Hepatic stellate cell (primary cell): Measurements from ENCODE around the gene CD244.
"Not testable (repeated sequence)": the region's sequence is repeated elsewhere in the genome, so short reads cannot be mapped to it uniquely, and the experiment has no call there.

Experiments
- DNase-seq: peaks from one replicate; pipeline ENCODE4 v3.0.0; 2011; ENCODE audit warnings: low spot score

The CD244 gene, protein sequence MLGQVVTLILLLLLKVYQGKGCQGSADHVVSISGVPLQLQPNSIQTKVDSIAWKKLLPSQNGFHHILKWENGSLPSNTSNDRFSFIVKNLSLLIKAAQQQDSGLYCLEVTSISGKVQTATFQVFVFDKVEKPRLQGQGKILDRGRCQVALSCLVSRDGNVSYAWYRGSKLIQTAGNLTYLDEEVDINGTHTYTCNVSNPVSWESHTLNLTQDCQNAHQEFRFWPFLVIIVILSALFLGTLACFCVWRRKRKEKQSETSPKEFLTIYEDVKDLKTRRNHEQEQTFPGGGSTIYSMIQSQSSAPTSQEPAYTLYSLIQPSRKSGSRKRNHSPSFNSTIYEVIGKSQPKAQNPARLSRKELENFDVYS

DNA sequence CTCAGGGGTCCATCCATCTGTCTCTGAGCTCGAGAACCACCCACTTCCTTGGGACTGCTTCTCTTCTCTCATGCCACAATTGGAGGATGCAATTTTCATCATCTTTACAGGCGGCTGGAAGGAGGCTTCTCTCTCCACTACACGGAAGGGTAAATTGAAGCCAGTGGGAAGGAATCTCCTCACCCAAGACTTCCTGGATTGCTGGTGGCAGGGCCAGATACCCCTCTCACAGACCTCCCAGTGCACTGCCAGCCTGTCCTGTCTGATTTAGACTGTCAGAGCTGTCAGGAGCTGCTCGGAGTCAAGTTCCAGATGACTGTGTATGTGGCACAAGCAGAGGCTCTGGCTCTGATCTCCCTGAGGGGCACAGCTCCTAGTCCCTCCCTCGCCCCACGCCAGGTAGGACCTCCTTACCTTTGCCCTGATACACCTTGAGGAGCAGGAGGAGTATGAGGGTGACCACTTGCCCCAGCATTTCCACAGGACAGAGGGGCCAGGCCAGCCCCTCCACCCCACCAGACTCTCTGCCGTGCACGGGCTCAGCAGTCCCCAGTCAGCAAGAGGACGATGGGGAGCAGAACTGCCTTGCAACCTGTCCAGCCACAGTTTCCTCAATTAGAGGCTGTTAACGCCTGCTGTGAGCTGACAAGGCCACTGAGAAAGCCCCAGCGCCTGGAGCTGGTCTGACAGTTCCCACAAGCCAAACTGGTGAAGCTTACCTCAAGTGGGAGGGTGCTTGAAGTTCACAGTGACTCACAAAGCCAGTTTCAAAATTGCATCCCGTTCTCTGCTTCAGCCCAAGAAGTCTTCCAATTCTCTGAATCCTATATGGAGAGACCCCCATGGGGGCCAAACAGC, at the start of gene CD244:
TSS of gene CD244 (minus strand) at position 685 of the 858 bp plus-strand sequence. CDS start at position 475, 210 bp downstream.
- DNase-seq, result no peak

DNA sequence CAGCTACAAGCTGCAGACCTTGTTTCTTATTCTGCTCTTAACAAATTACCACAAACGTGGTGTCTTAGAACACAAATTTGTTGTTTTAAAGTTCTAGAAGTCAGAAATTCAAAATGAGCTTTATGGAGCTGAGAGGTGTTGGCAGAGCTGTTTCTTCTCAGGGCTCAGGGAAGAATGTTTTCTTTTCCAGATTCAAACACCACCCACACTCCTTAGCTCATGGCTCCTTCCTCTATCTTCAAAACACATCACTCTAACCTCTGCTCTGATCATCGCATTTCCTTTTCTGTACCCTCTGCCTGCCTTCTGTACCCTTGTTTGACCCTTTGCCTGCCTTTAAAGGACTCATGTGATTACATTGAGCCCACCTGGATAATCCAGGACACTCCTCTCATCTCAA, 49.2 kb upstream of the CD244 start:
- DNase-seq, result no peak

DNA sequence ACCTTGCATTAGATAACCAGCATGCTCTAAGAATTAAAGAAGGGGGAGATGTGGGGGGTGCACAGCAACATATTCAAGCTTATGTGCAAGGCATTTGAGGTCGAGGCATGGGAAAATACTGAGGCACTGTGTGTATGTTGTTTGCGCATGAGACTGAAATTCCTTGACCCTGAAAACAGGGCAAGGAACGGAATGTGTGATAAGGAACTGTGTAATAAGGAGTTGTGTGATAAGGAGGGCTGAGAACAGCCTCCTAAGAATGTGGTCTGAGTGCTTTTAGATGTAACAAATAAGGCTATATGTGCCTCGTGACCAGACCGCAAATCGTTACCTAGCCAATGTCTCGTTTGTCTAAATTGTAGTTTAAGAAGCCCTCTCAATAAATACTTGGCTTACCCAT, 48.8 kb upstream of the CD244 start:
- no peak for DNase-seq

DNA sequence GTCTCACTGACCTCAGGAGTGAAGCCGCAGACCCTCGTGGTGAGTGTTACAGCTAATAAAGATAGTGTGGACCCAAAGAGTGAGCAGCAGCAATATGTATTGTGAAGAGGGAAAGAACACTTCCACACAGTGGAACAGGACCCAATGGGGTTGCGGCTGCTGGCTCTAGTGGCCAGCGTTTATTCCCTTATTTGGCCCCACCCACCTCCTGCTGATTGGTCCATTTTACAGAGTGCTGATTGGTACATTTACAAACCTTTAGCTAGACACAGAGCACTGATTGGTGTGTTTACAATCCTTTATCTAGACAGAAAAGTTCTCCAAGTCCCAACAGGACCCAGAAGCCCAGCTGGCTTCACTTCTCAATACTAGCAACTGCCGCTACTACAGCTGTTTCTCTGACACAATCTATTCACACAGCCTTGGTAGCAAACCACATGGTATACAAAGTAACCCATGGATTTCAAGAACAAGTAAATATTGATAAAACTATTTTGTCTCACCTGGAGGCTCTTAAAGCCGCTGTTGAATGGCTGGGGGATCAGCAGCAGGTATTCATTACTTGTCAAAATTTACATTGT, 47.6 kb upstream of the CD244 start:
- no peak for DNase-seq

DNA sequence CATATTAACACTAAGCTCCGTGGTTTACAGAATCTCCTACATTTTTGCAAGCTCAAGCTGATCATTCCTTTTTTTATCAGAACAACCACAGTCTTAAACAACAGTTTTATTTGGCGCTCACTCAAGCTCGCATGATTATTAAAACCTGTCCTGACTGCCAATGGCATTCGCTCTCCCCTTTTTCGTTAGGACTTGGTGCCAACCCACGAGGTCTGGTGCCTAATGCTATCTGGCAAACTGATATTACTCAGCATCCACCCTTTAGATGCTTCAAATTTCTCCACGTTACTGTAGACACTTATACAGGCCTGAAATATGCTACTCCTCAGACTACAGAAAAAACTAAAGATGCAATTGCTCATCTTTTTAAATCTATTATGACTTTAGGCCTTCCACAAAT, 45.3 kb upstream of the CD244 start:
- no peak for DNase-seq

GRCh38 chr1:160905617-160905989, 42.9 kb upstream of the CD244 start:
- DNase-seq, result no peak

DNA sequence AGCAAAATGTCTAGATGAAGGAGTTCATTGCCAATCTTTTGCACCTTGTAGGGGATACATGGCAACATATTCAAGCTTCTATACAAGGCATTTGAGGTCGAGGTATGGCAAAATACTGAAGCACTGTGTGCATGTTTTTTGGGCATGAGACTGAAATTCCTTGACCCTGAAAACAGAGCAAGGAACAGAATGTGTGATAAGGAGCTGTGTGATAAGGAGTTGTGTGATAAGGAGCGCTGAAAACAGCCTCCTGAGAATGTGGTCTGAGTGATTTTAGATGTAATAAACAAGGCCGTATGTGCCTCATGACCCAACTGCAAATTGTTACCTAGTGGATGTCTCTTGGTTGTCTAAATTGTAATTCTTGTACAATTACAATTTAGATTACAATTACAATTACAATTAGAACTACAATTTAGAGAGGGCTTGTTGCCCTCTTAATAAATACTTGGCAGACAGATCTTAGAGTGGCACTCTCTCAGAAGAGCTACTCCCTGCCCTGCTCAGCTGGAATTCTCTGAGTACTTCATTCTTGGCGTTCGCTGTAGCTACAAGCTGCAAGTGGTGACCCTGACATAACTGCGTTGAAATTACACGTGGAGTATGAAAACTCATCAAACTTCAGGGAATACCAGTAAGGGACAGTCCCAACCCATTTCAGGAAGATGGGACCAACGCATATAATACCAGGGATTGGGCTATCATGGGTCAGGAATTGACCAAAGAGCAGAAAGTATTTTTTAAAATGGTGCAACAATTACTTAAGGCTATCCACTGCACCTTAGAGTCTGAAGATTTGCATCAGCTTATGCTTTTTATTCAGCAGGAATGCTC, 42.3 kb upstream of the CD244 start:
- no peak for DNase-seq

DNA sequence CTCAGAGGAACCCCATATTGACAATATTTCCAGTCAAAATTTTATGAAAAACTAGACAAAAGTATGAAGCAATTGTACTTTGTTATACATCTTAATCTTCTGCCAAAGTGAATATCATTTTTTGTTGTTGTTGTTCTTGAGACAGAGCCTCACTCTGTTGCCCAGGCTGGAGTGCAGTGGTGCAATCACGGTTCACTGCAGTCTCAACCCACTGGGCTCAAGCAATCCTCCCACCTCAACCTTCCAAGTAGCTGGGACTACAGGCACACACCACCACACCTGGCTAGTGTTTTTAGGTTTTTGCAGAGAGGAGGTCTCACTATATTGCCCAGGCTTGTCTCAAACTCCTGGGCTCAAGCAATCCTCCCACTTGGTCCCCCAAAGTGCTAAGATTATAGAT, 39.6 kb upstream of the CD244 start:
- DNase-seq, result not testable (repeated sequence)

GRCh38 chr1:160901768-160902167, 39.1 kb upstream of the CD244 start:
- DNase-seq, result no peak

DNA sequence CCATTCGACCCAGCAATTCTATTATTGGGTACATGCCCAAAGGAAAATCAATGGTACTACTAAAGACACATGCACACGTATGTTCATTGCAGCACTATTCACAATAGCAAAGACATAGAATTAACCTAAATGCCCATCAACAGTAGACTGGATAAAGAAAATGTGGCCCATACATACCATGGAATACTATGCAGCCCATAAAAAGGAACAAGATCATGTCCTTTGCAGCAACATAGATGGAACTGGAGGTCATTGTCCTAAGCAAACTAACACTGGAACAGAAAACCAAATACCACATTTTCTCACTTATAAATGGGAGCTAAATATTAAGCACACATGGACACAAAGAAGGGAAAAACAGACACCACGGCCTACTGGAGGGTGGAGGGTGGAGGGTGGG, 38.0 kb upstream of the CD244 start:
- not testable (repeated sequence) for DNase-seq

DNA sequence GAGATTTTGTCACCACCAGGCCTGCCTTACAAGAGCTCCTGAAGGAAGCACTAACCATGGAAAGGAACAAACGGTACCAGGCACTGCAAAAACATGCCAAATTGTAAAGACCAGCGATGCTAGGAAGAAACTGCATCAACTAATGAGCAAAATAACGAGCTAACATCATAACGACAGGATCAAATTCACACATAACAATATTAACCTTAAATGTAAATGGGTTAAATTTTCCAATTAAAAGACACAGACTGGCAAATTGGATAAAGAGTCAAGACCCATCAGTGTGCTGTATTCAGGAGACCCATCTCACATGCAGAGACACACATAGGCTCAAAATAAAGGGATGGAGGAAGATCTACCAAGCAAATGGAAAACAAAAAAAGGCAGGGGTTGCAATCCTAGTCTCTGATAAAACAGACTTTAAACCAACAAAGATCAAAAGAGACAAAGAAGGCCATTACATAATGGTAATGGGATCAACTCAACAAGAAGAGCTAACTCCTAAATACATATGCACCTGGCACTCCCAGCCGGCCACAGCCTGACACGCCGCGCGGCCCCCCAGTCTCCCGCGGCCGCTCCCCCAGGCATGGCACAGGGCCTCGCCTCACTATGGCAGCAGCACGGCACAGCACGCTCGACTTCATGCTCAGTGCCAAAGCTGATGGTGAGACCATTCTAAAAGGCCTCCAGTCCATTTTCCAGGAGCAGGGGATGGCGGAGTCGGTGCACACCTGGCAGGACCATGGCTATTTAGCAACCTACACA, 31.9 kb upstream of the CD244 start:
- not testable (repeated sequence) for DNase-seq

- no peak for DNase-seq
These were observed 28.8 kb upstream of the CD244 start for GRCh38 chr1:160891474-160891873.

GRCh38 chr1:160888926-160889325, 26.2 kb upstream of the CD244 start:
- DNase-seq, result no peak

DNA sequence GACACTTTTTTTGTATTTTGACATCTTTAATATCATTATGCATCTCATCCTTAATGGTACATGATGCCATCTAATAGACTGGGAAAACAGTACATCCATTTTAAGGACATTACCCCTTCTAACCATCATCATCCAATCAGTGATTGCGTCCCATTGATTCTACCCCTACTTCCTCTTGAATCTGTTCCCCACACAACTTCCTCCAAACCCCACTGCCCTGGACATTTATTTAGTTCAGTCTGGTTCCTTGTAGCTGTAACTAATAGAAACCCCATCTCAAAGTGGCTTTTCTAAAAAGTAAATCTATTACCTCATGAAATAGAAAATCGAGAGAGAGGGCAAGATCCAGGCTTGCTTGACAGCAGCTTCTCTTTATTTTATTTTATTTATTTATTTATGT, 24.4 kb upstream of the CD244 start:
- no peak for DNase-seq

DNA sequence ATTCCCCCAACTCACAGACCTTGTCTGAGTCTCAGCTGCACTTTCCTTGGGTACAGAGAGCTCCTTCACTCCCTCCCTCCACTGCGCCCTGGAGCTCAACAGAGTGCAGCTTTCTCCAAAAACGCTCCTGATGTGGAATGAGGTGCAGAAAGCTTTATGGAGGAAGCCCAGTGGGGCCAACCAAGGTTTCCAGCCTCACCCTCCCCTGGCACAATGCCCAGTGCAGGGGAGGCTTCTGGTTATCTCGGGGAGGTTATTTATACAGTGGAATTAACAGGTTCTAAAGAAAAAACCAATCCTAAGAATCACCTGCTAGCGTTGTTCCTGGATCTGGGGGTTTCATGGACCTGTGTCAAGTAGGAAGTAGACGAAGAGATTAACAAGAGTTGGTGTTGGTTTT, 22.4 kb upstream of the CD244 start, which contains the start of gene ITLN1:
TSS of gene ITLN1 (minus strand) at position 139 of the 400 bp plus-strand sequence. CDS start 303 bp downstream, outside the sequence.
- no peak for DNase-seq

- no peak for DNase-seq
These were observed 21.9 kb upstream of the CD244 start for GRCh38 chr1:160884579-160884978.

- no peak for DNase-seq
These were observed 21.2 kb upstream of the CD244 start for GRCh38 chr1:160883581-160884513.

GRCh38 chr1:160882582-160882981, 19.9 kb upstream of the CD244 start:
- no peak for DNase-seq

GRCh38 chr1:160881264-160881663, 18.6 kb upstream of the CD244 start:
- not testable (repeated sequence) for DNase-seq

DNA sequence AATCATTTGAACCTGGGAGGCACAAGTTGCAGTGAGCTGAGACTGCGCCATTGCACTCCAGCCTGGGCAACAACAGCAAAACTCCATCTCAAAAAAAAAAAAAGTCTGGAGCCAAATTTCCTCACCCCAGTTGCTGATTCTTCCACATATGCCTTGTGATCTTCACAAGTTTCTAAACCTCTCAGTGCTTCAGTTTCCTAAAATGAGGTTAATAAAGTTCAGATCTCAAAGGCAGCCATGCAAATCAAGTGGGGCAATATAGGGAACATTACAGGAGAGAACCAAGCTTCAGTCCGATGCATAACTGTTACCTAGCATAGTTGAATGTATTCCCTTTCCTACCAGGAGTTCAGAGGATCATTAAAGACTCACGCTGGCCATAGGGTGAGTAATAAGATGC, 17.5 kb upstream of the CD244 start:
- no peak for DNase-seq
